Measurements from ENCODE around the gene HP.

HP gene

DNA sequence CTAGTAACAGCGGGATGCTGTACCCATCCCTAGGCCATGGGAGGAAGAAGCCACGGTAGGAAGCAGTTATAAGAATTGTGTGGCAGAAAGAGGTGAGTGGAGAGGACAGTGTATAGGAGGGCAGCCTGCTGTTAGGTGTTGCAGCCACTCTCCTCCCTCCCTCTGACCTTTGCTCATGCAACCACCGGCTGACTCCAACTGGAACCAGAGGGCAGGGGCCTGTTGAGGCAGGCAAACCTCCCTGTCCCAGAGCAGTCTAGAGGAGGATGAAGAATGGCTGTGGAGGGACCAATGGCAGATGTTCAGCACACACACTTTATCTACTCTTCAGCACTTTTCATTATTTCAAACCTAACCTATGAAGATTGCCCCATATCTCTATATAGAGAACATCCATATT is 36.9 kb downstream of the HP start:
- no peak for DNase-seq (ENCODE audit: low read depth in 2 of 2)

DNA sequence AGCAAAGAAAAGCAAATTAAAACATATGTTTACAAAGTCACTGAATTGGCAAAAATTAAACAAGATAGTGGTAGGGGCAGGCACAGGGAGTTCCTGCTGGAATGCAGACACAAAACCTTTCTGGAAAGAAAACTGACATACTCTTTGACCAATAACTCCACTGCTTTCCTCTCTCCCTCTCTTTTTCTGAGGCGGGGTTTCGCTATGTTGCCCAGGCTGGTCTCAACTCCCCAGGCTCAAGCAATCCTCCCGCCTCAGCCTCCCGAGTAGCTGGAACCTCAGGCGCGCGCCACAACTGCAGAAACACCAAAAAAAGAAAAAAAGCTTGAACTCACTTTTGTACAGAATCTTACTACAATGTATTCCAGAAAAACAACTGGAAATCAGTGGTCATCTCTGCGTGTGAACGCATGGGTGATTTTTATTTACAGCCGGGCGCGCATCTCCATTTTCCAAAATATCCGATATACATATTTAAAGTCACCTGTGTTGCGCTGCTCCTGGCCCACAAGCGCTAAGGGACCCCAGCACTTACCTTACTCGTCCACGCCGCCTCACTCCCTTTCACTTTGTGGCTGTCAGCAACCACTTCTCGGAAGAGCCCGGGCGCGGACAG is 38.6 kb downstream of the HP start:
- DNase-seq (ENCODE audit: low read depth in 2 of 2): no peak

DNA sequence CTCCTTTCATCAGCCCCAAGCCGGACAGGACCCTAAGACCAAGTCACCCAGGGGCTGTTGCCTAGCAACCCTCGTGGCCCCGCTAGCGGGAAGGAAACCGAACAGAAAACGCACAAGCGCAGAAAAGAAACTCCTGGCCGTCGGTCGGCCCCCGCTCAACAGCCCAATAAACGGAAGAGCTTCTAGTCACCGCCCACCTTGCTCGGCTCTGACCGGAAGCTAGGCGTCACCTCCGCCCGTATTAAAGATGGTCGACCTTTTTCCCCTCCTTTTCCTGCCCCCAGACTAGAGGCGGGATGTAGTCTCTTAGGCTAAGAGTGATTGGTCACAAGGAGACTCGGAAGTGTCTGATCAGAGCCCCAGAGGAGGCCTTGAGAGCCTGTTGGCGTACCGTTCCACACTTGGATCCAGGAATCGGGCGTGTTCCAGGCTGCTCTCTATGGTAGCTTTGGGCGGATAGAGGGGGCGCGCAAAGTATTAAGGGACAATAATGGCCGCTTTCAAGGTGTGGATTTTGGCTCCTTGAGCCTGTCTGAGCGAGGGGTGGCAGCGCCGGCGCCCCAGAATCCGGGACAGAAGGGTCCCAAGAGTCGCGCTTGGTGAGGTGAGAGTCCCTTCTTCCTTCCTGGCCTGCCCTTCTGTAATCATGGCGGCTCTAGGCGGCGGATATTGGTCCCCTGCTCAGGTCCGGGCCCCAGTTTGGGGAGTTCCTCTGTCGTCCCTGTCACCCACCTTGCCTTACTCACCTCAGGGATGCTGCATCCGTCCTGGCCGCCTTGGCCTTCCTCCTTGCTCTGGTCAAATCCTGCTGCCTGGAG is 39.4 kb downstream of the HP start, which contains the start of the genes DHX38 and TXNL4B:
Gene DHX38 (plus strand): TSS at position 400 of the 818 bp plus-strand sequence. CDS start 2,311 bp downstream, outside the sequence.
Gene TXNL4B (minus strand): TSS at position 173 of the 818 bp plus-strand sequence. CDS start 2,871 bp downstream, outside the sequence.
- DNase-seq (ENCODE audit: low read depth in 2 of 2): peak; percentile 90 to 91

DNA sequence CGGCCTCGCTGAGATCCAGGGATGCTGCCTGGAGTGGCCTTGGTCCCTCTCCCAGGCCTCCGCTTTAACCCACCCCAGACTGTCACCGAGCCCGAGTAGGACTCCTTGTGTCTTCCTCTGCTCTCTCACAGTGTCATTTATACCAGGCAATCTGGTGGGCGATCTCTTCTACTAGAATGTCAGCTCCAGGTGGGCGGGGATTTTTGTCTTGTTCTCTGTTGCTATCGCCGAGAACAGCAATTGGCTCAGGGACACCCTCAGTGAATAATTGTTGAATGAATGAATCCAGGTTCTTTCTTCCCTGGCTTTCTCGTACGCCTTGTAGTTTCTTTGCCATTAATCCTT is 39.9 kb downstream of the HP start:
- peak; percentile 24 to 36 for DNase-seq (ENCODE audit: low read depth in 2 of 2)

DNA sequence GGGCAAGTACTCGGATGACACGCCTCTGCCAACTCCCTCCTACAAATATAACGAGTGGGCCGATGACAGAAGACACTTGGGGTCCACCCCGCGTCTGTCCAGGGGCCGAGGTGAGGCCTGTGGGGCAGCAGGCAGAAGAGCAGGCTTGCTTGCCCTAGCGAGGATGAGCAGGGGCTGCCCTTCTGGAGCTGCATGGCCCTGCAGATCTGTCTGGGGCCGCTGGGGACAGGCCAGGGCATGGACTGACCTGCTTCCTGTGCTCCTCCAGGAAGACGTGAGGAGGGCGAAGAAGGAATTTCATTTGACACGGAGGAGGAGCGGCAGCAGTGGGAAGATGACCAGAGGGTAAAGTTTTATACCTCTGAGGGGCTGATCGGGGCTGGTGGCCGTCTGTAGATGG is 44.6 kb downstream of the HP start:
- no peak for DNase-seq (ENCODE audit: low read depth in 2 of 2)

DNA sequence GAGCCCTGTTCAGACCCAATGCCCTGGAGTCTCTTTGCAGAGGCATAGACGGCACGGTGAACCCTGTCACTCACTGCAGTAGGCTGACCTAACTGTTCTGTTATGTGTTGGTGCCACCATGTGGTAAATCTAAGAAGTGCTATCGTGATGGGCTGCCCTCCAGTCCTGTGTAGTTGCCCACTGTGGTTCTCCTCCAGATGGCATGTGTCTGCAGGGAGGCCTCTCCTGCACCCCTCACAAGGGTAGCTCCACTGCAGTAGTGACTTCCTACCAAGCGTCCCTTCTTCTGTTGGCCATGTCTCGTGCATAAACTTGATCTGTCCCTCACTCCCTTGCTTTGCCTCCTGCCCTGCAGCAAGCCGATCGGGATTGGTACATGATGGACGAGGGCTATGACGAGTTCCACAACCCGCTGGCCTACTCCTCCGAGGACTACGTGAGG is 45.1 kb downstream of the HP start:
- peak in 1 of 2 donors; percentile 19 for DNase-seq (ENCODE audit: low read depth in 2 of 2)

DNA sequence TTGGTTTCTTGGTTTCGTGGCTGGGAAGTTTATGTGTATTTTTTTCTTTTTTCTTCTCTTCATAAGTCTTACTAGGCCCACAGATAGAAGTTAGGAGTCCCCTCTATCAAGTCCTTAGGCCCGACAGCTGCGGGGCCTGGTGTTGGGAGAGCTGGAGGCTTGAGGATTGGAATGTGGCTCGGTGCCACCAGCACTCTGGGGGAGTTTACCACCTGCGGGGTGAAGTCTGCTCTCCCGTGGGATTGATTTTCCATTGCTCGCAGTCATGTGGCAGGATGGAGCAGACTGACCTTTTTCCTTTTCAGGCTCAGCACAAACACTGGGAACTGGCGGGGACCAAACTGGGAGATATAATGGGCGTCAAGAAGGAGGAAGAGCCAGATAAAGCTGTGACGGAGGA is 46.9 kb downstream of the HP start:
- DNase-seq (ENCODE audit: low read depth in 2 of 2): no peak

DNA sequence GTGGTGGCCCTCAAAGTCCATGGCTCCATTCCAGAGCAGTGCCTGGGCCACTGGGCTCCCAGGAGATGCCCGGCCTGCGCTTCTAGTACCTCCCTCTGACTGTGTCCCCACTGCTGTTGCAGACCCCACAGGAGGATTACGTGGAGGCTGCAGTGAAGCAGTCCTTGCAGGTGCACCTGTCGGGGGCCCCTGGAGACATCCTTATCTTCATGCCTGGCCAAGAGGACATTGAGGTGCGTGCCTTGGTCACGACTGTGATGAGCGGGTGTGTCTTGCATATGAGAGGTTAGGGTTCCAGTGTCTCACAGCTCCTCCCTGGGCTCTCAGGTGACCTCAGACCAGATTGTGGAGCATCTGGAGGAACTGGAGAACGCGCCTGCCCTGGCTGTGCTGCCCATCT is 50.6 kb downstream of the HP start:
- no peak for DNase-seq (ENCODE audit: low read depth in 2 of 2)

DNA sequence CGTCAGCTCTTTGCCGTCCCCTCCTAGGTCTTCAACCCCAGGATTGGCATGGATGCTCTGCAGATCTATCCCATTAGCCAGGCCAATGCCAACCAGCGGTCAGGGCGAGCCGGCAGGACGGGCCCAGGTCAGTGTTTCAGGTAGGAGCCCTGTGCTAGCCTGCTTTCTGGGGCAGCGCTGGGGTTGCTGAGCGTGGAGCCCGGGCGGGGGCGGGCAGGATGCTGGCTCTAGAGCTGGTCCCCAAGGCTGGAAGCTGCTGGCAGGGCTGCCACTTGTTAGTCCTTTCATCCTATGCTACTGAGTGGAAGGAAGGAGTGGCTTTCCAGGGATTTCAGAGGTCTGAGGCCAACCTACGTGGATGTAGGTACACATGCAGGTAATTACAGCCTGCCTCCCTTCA is 51.7 kb downstream of the HP start:
- DNase-seq (ENCODE audit: low read depth in 2 of 2): no peak

DNA sequence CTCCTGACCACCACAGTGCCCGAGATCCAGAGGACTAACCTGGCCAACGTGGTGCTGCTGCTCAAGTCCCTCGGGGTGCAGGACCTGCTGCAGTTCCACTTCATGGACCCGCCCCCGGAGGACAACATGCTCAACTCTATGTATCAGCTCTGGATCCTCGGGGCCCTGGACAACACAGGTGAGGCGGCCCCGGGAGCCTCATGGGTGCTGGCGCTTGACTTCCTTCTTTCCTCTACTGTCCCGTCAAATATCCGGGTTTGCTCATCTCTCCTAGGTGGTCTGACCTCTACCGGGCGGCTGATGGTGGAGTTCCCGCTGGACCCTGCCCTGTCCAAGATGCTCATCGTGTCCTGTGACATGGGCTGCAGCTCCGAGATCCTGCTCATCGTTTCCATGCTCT is 53.1 kb downstream of the HP start:
- no peak for DNase-seq (ENCODE audit: low read depth in 2 of 2)

DNA sequence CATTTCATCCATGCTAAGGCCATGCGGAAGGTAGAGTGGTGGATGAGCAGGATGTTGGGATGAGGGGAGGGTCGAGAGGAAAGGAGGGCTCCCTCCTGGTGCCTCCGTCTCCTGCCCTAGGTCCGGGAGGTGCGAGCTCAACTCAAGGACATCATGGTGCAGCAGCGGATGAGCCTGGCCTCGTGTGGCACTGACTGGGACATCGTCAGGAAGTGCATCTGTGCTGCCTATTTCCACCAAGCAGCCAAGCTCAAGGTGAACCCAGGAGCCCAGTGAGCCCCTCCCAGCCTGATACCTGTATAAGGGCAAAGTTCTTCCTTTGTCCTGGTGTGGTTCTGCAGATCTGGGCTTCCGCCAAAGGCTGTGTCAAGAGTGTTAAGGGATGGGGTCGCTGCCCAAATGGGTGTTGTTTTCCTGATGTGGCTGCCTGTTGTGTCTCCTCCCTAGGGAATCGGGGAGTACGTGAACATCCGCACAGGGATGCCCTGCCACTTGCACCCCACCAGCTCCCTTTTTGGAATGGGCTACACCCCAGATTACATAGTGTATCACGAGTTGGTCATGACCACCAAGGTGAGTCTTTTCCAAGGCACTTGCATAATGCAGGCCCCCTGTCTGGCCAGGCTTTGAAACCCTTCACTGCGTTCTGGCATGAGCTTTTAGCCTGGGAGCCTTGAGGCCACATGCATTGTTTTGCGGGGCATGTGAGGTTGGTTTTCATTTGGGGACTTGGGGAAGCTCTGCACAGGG is 54.2 kb downstream of the HP start:
- no peak for DNase-seq (ENCODE audit: low read depth in 2 of 2)

DNA sequence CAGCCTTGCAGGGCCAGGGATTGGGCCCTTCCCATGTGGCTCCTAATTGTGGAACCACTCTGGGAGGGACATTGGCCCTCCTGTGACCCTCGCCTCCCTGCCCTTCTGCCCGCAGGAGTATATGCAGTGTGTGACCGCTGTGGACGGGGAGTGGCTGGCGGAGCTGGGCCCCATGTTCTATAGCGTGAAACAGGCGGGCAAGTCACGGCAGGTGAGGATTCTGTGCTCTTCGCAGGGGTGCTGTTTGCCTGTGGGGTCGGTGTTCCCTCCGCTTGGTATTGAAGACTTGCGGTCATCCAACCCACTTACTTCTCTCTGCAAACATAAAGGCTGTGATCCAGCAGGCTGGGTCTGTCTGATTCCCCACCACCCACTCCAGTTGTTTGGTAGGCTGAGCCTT is 55.0 kb downstream of the HP start:
- no peak for DNase-seq (ENCODE audit: low read depth in 2 of 2)

DNA sequence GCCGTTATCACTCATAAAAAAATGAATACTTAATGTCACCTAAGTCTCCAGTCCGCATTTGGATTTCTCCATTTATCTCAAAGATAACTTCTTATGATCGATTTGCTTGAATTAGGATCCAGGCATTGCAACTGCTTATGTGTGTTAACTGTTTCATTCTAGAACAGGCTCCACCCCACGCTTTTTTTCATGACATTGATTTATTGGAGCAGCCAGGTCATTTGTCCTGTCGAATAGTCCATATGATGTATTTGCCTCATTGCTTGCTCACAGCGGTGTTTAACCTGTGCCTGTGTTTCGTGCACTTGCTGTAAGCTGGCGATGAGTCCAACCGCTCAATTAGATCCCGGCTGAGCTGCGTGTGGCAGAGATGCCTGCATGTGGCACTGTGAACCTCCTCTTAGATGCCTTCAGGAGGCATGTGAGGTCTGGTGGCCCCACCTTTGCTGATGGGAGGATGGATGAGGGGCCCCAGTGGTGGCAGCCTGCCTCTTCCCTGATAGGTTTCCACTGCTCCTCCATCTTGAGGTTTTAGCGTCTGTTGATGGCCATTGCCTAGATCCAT is 55.7 kb downstream of the HP start:
- DNase-seq (ENCODE audit: low read depth in 2 of 2): no peak

All from stimulated activated CD4-positive, alpha-beta T cell treated with anti-CD3 and anti-CD28 coated beads, Interleukin-15, amount 100 ng/mL, for 48 hours (primary cell).